ENCODE results near the gene CELF2. TPM values are rescaled to one million over a fixed set of nuclear protein-coding genes. Genes with fewer than 3 reads are reported as not detected.

Gene CELF2
- total and polyA plus RNA-seq, 2 experiments from 2014 or later = 14.4 to 26.5 TPM

DNA sequence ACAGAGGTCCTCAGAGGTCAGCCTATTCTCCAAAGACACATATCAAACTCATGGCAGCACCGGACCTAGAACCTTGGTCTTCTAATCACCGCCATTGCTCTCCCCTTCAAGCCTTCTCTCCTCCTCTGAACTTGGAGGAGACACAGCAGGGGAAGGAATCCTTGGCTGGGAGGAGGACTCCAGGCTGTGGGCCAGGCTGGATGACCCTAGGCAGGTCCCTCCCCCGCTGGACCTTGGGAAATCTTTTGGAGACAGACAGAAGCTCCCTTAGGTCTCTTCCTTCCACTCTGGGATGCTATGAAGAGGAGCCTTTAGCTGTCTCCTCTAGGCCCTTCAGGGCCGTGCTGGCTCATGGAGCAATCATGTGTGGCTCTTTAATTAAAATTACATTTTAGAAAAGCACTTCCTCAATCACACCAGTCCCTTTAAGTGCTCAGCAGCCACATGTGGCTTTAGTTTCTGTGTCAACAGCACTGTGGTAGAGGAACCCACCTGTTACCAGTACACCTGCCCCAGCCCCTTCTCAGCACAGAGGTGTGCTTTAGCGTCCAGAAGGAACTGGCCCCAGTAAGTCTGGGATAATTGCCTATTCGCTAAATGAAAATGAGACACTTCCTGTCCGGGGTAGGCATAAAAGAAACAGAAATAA is 238.2 kb downstream of the CELF2 start:
- H3K9me3 ChIP-seq (ENCODE audit: low read depth) = no peaks in the 10 kb centered on the region
- H3K27me3 ChIP-seq (replicated peaks; ENCODE audit: insufficient read depth) = no peaks in the 10 kb centered on the region
- H3K79me2 ChIP-seq (ENCODE audit: insufficient read depth) = no peaks in the 10 kb centered on the region
- H3K9me2 ChIP-seq (ENCODE audit: insufficient read depth) = no peaks in the 10 kb centered on the region
- no peak overlapping the region for H3K9ac ChIP-seq
- no peak overlapping the region for H3K4me2 ChIP-seq (ENCODE audit: unreplicated experiment)
- in situ Hi-C loops (cut with MboI) = no loop called here
- no peaks in the 10 kb centered on the region for H3K4me1 ChIP-seq (ENCODE audit: insufficient read depth)
- H3K27ac ChIP-seq = no peak overlapping the region
- 74 to 76% methylated on average over 7 of the region's 7 CpGs for WGBS, 2 experiments (ENCODE audit: low coverage in 1 of 2, low lambda C conversion rate in 2 of 2, missing lambda C conversion rate in 2 of 2)
- H3F3A ChIP-seq (ENCODE audit: insufficient read depth) = no peaks in the 10 kb centered on the region
- no peak overlapping the region for H3K4me3 ChIP-seq
- TF ChIP-seq EZH2 (IDR thresholded peaks at IDR 0.05; ENCODE audit: insufficient read depth, poor library complexity, severe bottlenecking) = no peak
- TF ChIP-seq EZH2phosphoT487 (IDR thresholded peaks at IDR 0.05; ENCODE audit: insufficient read depth, low read depth) = no peak
- no peak overlapping the region for H2AFZ ChIP-seq
- no peaks in the 10 kb centered on the region for H4K20me1 ChIP-seq (ENCODE audit: insufficient read depth)
- no peaks in the 10 kb centered on the region for H3K36me3 ChIP-seq (ENCODE audit: low read depth)
- no peak for DNase-seq

DNA sequence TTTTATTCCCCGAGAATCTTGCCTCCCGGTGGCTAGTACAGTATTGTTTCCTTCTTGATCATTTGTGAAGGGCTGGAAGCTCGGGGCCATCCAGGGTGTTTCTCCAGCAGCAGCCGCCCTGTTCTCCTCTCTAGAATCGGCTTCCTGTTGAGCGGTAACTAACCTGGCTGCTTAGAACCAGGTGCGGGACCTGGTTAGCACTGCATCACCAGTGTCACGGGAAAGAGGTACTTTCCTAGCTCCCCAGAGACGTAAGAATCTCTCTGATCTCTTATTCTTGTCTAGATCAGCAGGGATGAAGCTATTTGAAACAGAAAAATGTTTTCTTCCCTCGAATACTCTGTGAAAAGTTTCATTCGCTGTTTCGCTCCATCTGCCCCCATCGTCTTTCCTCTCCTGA is 239.2 kb downstream of the CELF2 start:
- no peaks in the 10 kb centered on the region for H3K79me2 ChIP-seq (ENCODE audit: insufficient read depth)
- no peaks in the 10 kb centered on the region for H4K20me1 ChIP-seq (ENCODE audit: insufficient read depth)
- in situ Hi-C loops (cut with MboI) = no loop called here
- no peaks in the 10 kb centered on the region for H3K27me3 ChIP-seq (replicated peaks; ENCODE audit: insufficient read depth)
- no peaks in the 10 kb centered on the region for H3K4me1 ChIP-seq (ENCODE audit: insufficient read depth)
- no peak overlapping the region for H3K9ac ChIP-seq
- 85% methylated on average over 13 of the region's 13 CpGs for WGBS, 2 experiments (ENCODE audit: low coverage in 1 of 2, low lambda C conversion rate in 2 of 2, missing lambda C conversion rate in 2 of 2)
- DNase-seq = no peak
- H3F3A ChIP-seq (ENCODE audit: insufficient read depth) = no peaks in the 10 kb centered on the region
- no peaks in the 10 kb centered on the region; the same call in 1 of the 2 replicates for H3K36me3 ChIP-seq (ENCODE audit: low read depth)
- H3K9me3 ChIP-seq (ENCODE audit: low read depth) = no peaks in the 10 kb centered on the region
- H3K4me3 ChIP-seq = no peak overlapping the region
- no peak overlapping the region for H3K27ac ChIP-seq
- H2AFZ ChIP-seq = no peak overlapping the region
- H3K4me2 ChIP-seq (ENCODE audit: unreplicated experiment) = no peak overlapping the region
- TF ChIP-seq EZH2 (IDR thresholded peaks at IDR 0.05; ENCODE audit: insufficient read depth, poor library complexity, severe bottlenecking) (no peak), EZH2phosphoT487 (IDR thresholded peaks at IDR 0.05; ENCODE audit: insufficient read depth, low read depth) (no peak)
- no peaks in the 10 kb centered on the region for H3K9me2 ChIP-seq (ENCODE audit: insufficient read depth)

DNA sequence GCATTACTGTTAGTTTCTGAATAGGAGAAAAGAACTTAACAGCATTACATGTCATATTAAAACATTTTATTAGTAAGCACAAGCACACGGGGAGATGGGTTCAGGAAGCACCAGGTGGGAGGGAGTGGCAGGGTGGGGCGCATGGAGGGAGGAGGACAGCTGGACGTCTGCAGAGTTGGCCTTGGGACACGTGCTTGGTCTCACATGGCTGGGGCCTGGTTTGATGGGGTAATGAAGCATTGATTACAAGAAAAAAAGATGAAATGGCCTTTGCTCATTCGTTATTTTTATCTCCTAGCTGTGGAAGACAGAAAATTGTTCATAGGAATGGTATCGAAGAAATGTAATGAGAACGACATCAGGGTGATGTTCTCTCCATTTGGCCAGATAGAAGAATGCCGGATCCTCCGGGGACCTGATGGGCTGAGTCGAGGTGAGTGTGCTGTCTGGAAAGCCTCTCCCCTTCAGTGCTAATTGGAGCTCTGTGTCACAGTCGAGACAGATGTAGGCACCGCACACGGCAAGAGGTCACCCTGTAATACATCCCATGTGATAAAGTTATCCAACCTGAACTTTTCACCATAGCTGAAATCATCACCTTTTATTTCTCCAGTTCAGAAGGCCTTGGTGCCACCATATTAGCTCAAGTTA is 239.9 kb downstream of the CELF2 start:
- Histone ChIP-seq H3K4me1 (ENCODE audit: insufficient read depth) (no peaks in the 10 kb centered on the region), H3K27ac (no peak overlapping the region), H3K27me3 (replicated peaks; ENCODE audit: insufficient read depth) (no peaks in the 10 kb centered on the region), H4K20me1 (ENCODE audit: insufficient read depth) (no peaks in the 10 kb centered on the region), H3K9ac (no peak overlapping the region), H2AFZ (no peak overlapping the region), H3K9me3 (ENCODE audit: low read depth) (no peaks in the 10 kb centered on the region), H3F3A (ENCODE audit: insufficient read depth) (no peaks in the 10 kb centered on the region), H3K79me2 (ENCODE audit: insufficient read depth) (no peaks in the 10 kb centered on the region), H3K36me3 (ENCODE audit: low read depth) (no peaks in the 10 kb centered on the region; the same call in 1 of the 2 replicates), H3K4me3 (no peak overlapping the region), H3K9me2 (ENCODE audit: insufficient read depth) (no peaks in the 10 kb centered on the region), H3K4me2 (ENCODE audit: unreplicated experiment) (no peak overlapping the region)
- TF ChIP-seq EZH2 (IDR thresholded peaks at IDR 0.05; ENCODE audit: insufficient read depth, poor library complexity, severe bottlenecking) (no peak), EZH2phosphoT487 (IDR thresholded peaks at IDR 0.05; ENCODE audit: insufficient read depth, low read depth) (no peak)
- in situ Hi-C loops (cut with MboI) = no loop called here
- 73% methylated on average over 13 of the region's 13 CpGs for WGBS, 2 experiments (ENCODE audit: low coverage in 1 of 2, low lambda C conversion rate in 2 of 2, missing lambda C conversion rate in 2 of 2)
- DNase-seq = no peak

DNA sequence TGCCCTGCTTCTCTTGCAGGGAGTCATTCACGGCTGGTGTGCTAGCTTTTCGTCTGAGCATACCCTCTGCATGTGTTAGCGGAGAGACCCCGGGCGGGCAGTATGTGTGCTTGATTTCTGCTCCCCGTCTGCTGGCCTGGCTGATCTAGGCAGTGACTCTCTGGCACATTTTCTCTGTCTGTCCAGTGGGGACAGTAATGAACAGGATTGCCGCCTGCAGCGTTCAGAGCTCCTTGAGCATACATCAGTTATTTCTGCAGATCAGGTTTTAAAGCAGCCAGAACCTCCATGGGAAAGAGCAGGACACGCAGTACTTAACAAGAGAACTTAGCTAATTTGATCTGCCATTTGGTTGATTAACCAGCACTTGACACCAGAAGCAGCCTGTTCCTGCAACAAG is 242.5 kb downstream of the CELF2 start:
- Histone ChIP-seq H3K4me2 (ENCODE audit: unreplicated experiment) (no peak overlapping the region), H3K9ac (no peak overlapping the region), H3F3A (ENCODE audit: insufficient read depth) (no peaks in the 10 kb centered on the region), H3K4me3 (no peak overlapping the region), H3K27ac (no peak overlapping the region), H3K36me3 (ENCODE audit: low read depth) (no peaks in the 10 kb centered on the region; the same call in 1 of the 2 replicates), H3K79me2 (ENCODE audit: insufficient read depth) (no peaks in the 10 kb centered on the region), H3K9me2 (ENCODE audit: insufficient read depth) (no peaks in the 10 kb centered on the region), H3K9me3 (ENCODE audit: low read depth) (no peaks in the 10 kb centered on the region), H3K27me3 (replicated peaks; ENCODE audit: insufficient read depth) (no peaks in the 10 kb centered on the region), H2AFZ (no peak overlapping the region), H3K4me1 (ENCODE audit: insufficient read depth) (no peaks in the 10 kb centered on the region), H4K20me1 (ENCODE audit: insufficient read depth) (no peaks in the 10 kb centered on the region)
- DNase-seq = no peak
- in situ Hi-C loops (cut with MboI) = no loop called here
- TF ChIP-seq EZH2phosphoT487 (IDR thresholded peaks at IDR 0.05; ENCODE audit: insufficient read depth, low read depth) (no peak), EZH2 (IDR thresholded peaks at IDR 0.05; ENCODE audit: insufficient read depth, poor library complexity, severe bottlenecking) (no peak)
- 64 to 73% methylated on average over 9 of the region's 9 CpGs for WGBS, 2 experiments (ENCODE audit: low coverage in 1 of 2, low lambda C conversion rate in 2 of 2, missing lambda C conversion rate in 2 of 2)

All from GM23248 (cell line).